ENCODE data around the gene ARF4.

The ARF4 gene

GRCh38 chr3:57583544-57583943 lies 13.6 kb downstream of the ARF4 start:
- Histone ChIP-seq H3K4me3 (no peak overlapping the region), H3K27ac (no peak overlapping the region)

- H3K27ac ChIP-seq: no peak overlapping the region
- no peak overlapping the region for H3K4me3 ChIP-seq
Observed at GRCh38 chr3:57582474-57583168, 14.5 kb downstream of the ARF4 start.

GRCh38 chr3:57577801-57578200 lies 19.3 kb downstream of the ARF4 start:
- H3K27ac ChIP-seq: no peak overlapping the region
- H3K4me3 ChIP-seq: no peak overlapping the region

DNA sequence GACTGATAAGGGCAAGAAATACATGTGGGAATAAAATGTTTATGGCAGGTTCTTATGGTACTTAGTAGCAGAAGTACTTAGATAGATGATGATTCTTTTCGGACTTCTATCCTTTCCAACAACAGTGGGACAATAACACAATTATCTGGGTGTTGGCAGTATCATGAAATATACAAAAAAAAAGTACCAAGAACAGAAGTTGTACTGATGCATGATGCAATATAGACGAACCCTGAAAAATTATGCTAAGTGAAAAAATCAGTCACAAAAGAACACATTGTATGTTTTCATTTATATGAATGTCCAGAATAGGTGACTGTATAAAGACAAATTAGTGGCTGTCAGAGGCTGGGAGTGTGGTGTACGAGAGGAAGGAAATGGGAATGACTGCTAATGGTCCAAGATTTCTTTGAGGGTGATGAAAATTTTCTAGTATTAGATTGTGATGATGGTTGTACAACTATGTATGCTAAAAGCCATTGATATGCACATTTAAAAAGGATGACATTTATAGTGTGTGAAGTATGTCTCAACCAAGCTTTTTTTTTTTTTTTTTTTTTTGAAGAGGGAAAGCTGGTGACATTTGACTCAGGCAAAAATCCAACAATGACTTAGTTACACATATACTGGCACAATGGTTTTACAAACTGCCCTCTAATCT lies 21.0 kb downstream of the ARF4 start:
- Histone ChIP-seq H3K27ac (peak overlapping the region in 1 of 21 experiments; percentile 22), H3K4me3 (no peak overlapping the region)

- no peak overlapping the region for H3K27ac ChIP-seq
- H3K4me3 ChIP-seq: no peak overlapping the region
Observed at GRCh38 chr3:57572096-57572495, 25.0 kb downstream of the ARF4 start.

DNA sequence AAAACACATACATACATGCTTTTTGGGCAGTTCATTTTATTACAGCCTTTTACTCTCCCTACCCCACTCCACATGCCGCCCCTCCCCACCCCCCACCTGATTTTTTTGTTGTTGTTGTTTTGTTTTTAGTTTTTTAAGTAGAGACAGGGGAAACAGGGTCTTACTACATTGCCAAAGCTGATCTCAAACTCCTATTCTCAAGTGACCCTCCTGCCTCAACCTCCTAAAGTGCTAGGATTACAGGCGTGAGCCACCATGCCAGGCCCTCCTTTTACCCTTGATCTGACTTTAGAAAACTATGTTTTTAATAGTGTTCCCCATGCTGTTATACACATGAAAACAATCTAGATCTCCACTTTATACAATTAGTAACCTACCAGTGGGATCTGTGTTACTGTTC lies 26.3 kb downstream of the ARF4 start:
- Histone ChIP-seq H3K4me3 (no peak overlapping the region), H3K27ac (no peak overlapping the region)

GRCh38 chr3:57569859-57570450 lies 27.2 kb downstream of the ARF4 start:
- H3K27ac ChIP-seq: no peak overlapping the region
- H3K4me3 ChIP-seq: no peak overlapping the region

- Histone ChIP-seq H3K4me3 (no peak overlapping the region), H3K27ac (no peak overlapping the region)
Observed at GRCh38 chr3:57559526-57559925, 37.6 kb downstream of the ARF4 start.

DNA sequence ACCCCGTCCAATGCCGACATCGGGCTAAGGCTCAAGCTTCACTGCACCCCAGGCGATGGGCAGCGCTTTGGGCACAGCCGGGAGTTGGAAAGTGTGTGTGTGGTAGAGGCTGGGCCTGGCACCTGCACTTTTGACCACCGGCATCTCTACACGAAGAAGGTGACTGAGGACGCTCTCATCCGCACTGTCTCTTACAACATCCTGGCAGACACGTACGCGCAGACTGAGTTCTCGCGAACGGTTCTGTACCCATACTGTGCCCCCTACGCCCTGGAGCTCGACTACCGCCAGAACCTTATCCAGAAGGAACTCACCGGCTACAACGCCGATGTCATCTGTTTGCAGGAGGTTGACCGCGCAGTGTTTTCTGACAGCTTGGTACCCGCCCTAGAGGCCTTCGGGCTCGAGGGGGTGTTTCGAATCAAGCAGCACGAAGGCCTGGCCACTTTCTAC lies 40.0 kb downstream of the ARF4 start:
- peak overlapping the region in 19 of 21 experiments; percentile 80 to 97 (median 94) for H3K27ac ChIP-seq

DNA sequence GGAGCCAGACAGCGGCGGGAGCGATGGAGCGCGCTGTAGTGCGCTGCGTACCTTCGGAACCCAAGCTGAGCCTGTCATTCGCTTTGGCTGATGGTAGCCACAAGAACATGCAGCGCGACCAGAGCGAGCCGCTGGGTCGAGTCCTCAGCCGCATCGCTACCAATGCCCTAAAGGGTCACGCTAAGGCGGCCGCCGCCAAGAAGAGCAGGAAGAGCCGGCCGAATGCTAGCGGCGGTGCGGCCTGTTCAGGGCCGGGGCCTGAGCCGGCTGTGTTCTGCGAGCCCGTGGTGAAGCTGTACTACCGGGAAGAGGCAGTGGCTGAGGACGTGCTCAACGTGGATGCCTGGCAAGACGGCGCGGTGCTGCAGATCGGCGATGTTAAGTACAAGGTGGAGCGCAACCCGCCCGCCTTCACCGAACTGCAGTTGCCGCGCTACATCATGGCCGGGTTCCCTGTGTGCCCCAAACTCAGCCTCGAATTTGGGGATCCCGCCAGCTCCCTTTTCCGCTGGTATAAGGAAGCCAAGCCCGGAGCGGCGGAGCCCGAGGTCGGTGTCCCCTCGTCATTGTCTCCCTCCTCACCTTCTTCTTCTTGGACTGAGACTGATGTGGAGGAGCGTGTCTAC lies 40.6 kb downstream of the ARF4 start:
- Histone ChIP-seq H3K27ac (peak overlapping the region; percentile 69 to 97 (median 93)), H3K4me3 (peak overlapping the region; percentile 66 to 97 (median 79))

More for the DNA sequence above, 40.0 kb downstream of the ARF4 start:
- peak overlapping the region; percentile 66 to 97 (median 79) for H3K4me3 ChIP-seq

DNA sequence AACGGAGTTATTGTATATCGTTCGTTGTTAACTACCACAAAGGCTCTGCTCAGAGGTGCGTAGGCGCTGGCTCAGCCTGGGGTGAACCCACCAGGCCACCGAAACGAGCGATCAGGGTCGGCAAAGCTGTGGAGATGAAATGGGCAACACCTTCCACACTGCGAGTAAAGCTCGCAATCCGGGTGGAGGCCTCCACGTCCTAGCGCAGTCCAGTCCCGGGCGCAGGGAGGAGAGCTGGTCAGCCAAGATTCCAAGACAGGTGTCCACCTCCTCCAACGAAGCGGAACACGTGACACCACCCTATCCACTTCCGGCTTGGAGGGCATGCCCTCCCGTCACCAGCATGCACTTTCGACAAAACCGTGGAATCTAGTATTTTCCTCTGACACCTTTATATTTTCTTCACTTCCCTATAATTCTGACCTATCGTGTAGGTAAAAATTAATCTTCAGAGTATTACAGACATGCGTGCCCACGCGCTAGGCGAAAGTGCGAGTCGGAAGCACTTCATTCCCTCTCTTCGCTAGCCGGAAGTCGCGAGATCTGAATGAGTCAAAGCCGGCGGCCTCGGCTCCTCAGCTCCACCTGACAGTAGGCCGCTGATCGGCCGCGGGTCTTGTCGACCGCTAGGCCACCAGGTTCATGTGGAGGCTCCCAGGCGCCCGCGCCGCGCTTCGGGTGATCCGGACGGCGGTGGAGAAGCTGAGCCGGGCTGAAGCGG lies 41.2 kb downstream of the ARF4 start, which contains the start of gene PDE12:
PDE12 (plus strand) TSS at position 537 of the 721 bp plus-strand sequence; CDS start at position 643, 106 bp downstream.
- Histone ChIP-seq H3K27ac (peak within 1 kb of the TSS; percentile 69 to 97 (median 93)), H3K4me3 (peak within 1 kb of the TSS; percentile 66 to 97 (median 79))

DNA sequence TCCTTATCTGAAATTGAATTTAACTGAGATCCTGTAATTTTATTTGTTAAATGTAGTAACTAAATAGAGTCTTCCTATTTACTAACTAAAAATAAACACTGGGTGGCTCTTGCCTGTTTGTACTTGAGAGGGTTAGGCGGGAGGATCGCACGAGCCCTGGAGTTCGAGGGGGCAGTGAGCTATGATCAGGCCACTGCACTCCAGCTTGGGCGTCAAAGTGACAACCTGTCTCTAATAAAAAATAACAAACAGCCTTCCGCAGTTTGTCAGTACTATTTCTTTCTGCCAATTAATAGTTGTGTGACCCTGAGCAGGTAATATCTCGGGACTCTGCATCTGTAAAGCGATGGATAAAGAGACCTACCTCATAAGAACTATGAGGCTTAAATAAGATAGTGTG lies 41.8 kb downstream of the ARF4 start:
- H3K4me3 ChIP-seq: peak overlapping the region; percentile 66 to 97 (median 79)
- H3K27ac ChIP-seq: peak overlapping the region; percentile 69 to 97 (median 93)

- Histone ChIP-seq H3K27ac (no peak overlapping the region), H3K4me3 (no peak overlapping the region)
Observed at GRCh38 chr3:57546616-57547015, 50.5 kb downstream of the ARF4 start.

DNA sequence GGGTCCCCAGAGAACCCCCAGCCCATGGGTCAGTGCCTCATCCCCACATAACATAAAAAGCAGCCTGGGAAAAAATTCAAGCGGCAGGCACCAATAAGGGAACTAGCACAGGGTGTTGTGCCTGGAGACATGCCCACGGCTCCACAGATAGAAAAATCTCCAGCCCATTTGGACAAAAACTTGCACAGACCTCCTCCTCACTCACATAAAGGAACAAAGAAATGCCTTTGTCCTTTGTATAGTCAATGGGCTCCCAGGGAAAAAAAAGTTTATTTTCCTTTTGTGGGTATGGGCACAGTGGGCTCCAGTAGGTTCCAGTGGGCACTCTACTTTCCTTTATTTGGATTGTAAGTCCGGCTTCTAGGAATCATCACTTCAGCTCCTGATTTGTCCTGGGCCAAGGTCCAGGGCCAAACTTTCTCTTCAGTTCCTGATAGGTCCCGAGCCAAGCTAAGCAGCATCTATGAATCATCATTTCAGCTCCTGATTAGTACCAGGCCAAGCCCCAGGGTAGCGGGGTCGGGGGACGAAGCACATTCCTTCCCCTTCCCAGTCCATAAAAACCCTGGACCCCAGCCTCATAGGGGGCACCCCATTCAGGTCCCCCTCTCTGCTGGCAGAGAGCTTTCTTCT lies 51.4 kb downstream of the ARF4 start:
- no peak overlapping the region for H3K4me3 ChIP-seq
- no peak overlapping the region for H3K27ac ChIP-seq

GRCh38 chr3:57544181-57545125 lies 52.7 kb downstream of the ARF4 start, which contains the start of gene DNAH12:
DNAH12 (minus strand) TSS chr3:57544344; CDS start chr3:57542870, 1,474 bp downstream.
- Histone ChIP-seq H3K27ac (peak within 1 kb of the TSS in 2 of 21 experiments; percentile 34 to 39), H3K4me3 (peak within 1 kb of the TSS in 3 of 7 experiments; percentile 3 to 11 (median 4))

- Histone ChIP-seq H3K27ac (peak overlapping the region in 5 of 21 experiments; percentile 12 to 36 (median 32)), H3K4me3 (no peak overlapping the region)
Observed at GRCh38 chr3:57538465-57538864, 58.7 kb downstream of the ARF4 start.

GRCh38 chr3:57530071-57530608 lies 67.0 kb downstream of the ARF4 start:
- no peak overlapping the region for H3K4me3 ChIP-seq
- no peak overlapping the region for H3K27ac ChIP-seq

Data from skin epidermis (tissue), 12 donors.